Femur (tissue), 1 donor: ENCODE data around the gene GLIPR1.
"Not testable (repeated sequence)": the region's sequence is repeated elsewhere in the genome, so short reads cannot be mapped to it uniquely, and the experiment has no call there.

Experiments used
- DNase-seq: peaks from one replicate; pipeline ENCODE4 v3.0.0-alpha.2; 2017

Gene GLIPR1

GRCh38 chr12:75522124-75522523, 41.6 kb downstream of the GLIPR1 start:
- not testable (repeated sequence) for DNase-seq

GRCh38 chr12:75525263-75525662, 44.7 kb downstream of the GLIPR1 start:
- no peak for DNase-seq

- DNase-seq = no peak
Measured at GRCh38 chr12:75526655-75527511, 46.3 kb downstream of the GLIPR1 start.

- no peak for DNase-seq
Measured at GRCh38 chr12:75528272-75528671, 47.7 kb downstream of the GLIPR1 start.

- no peak for DNase-seq
Measured at GRCh38 chr12:75528692-75529091, 48.1 kb downstream of the GLIPR1 start.

GRCh38 chr12:75529316-75529715, 48.8 kb downstream of the GLIPR1 start:
- no peak for DNase-seq

- no peak for DNase-seq
Measured at GRCh38 chr12:75529826-75530225, 49.3 kb downstream of the GLIPR1 start.

GRCh38 chr12:75533239-75533638, 52.7 kb downstream of the GLIPR1 start:
- no peak for DNase-seq

- DNase-seq = no peak
Measured at GRCh38 chr12:75539889-75540288, 59.3 kb downstream of the GLIPR1 start.

GRCh38 chr12:75542942-75543341, 62.4 kb downstream of the GLIPR1 start:
- DNase-seq = no peak

- no peak for DNase-seq
Measured at GRCh38 chr12:75543529-75543928, 63.0 kb downstream of the GLIPR1 start.

GRCh38 chr12:75545636-75546035, 65.1 kb downstream of the GLIPR1 start:
- no peak for DNase-seq

- DNase-seq = no peak
Measured at GRCh38 chr12:75548879-75549278, 68.3 kb downstream of the GLIPR1 start.

GRCh38 chr12:75549989-75550388, 69.4 kb downstream of the GLIPR1 start:
- DNase-seq = no peak

- DNase-seq = peak; percentile 43
Measured at GRCh38 chr12:75550401-75551240, 70.1 kb downstream of the GLIPR1 start.

GRCh38 chr12:75551477-75551876, 70.9 kb downstream of the GLIPR1 start:
- DNase-seq = no peak

- DNase-seq = no peak
Measured at GRCh38 chr12:75553398-75553797, 72.8 kb downstream of the GLIPR1 start.
